Esophagus squamous epithelium (tissue), 4 donors: ENCODE data around the gene L3HYPDH.

Experiments
- POLR2A ChIP-seq, 4 donors: fragments of 450-650 bp; IDR thresholded peaks; one replicate each; pipeline ENCODE4 v1.6.1; 2017; ENCODE audit warnings: antibody characterized with exemption in 4 of 4, mild to moderate bottlenecking in 4 of 4, moderate library complexity in 3 of 4
- TF ChIP-seq, protein P1 (sequence below), 6 experiments: fragments of 450-650 bp in 4 of 6; fragments of 200-600 bp in 2 of 6; sonication (generic) in 2 of 6; IDR thresholded peaks; one replicate each; pipeline ENCODE4 v1.5.1; 2016 to 2019; ENCODE audit warnings: antibody characterized with exemption in 6 of 6, mild to moderate bottlenecking in 4 of 6, moderate library complexity in 4 of 6

DNA sequence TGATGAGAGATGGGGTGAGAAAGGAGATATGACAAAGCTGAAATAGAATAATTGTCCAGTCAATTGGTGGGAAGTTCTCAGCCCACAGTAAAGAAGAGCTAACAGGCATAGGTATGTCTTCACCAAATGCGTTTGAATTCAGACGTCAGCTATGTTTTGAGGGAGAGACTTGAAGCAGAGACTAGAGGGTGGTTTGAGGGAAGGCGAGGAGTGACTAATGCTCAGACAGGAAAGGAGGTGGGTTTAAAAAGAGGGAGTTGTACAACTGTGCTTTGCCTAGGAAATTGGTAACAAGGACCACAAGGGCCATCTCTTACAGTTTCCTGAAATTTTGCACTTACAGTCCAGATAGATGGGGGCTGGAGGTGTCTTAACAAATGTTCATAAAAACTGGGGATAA is 6.5 kb upstream of the L3HYPDH start:
- TF ChIP-seq, protein P1, sequence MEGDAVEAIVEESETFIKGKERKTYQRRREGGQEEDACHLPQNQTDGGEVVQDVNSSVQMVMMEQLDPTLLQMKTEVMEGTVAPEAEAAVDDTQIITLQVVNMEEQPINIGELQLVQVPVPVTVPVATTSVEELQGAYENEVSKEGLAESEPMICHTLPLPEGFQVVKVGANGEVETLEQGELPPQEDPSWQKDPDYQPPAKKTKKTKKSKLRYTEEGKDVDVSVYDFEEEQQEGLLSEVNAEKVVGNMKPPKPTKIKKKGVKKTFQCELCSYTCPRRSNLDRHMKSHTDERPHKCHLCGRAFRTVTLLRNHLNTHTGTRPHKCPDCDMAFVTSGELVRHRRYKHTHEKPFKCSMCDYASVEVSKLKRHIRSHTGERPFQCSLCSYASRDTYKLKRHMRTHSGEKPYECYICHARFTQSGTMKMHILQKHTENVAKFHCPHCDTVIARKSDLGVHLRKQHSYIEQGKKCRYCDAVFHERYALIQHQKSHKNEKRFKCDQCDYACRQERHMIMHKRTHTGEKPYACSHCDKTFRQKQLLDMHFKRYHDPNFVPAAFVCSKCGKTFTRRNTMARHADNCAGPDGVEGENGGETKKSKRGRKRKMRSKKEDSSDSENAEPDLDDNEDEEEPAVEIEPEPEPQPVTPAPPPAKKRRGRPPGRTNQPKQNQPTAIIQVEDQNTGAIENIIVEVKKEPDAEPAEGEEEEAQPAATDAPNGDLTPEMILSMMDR (IDR thresholded peaks at IDR 0.05), result no peak
- no peak for TF ChIP-seq POLR2A (IDR thresholded peaks at IDR 0.05)
